BE2C (cell line): ENCODE results near the gene PIP4K2A.

ENCODE experiments used
- DNase-seq: peaks from one replicate; pipeline ENCODE4 v3.0.0-alpha.2; 2020
- H3K27me3 ChIP-seq: fragments of 250-450 bp; sonication (Bioruptor Pico); 2 replicates; pipeline ENCODE4 v1.5.1; 2020; ENCODE audit warnings: mild to moderate bottlenecking
- H3K36me3 ChIP-seq: fragments of 250-450 bp; sonication (Bioruptor Pico); 2 replicates; pipeline ENCODE4 v1.5.1; 2020; ENCODE audit warnings: mild to moderate bottlenecking
- H3K4me1 ChIP-seq: fragments of 250-450 bp; sonication (Bioruptor Pico); 2 replicates; pipeline ENCODE4 v1.5.1; 2020
- H3K4me3 ChIP-seq: 2 replicates; pipeline ENCODE4 v1.5.1; 2011; ENCODE audit warnings: low read depth, low read length
- H3K9me3 ChIP-seq: fragments of 250-450 bp; sonication (Bioruptor Pico); 2 replicates; pipeline ENCODE4 v1.5.1; 2020
- TF ChIP-seq, protein P1 (sequence below): IDR thresholded peaks from 2 replicates; pipeline ENCODE4 v1.5.1; 2012; ENCODE audit warnings: mild to moderate bottlenecking, low read depth, low read length

The PIP4K2A gene

DNA sequence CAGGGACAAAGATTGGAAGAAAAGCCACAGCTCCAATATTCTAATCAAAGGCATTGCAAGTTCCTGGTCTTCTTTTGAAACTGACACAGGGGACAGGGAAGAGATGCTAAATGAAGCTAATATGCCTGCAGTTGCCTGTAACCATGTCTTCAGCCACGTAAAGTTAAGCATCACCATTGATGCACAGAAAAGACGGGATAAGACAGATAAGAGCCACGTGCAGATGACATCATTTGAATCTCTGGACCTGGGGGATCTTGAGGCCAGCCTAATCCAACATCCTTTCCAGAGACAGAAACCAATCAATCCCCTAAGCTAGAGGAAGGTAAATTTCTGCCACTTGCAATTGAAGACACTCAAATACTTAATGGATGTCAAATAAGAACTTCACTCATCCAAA is 93.4 kb downstream of the PIP4K2A start:
- no peaks in the 10 kb centered on the region for H3K9me3 ChIP-seq
- TF ChIP-seq, protein P1, sequence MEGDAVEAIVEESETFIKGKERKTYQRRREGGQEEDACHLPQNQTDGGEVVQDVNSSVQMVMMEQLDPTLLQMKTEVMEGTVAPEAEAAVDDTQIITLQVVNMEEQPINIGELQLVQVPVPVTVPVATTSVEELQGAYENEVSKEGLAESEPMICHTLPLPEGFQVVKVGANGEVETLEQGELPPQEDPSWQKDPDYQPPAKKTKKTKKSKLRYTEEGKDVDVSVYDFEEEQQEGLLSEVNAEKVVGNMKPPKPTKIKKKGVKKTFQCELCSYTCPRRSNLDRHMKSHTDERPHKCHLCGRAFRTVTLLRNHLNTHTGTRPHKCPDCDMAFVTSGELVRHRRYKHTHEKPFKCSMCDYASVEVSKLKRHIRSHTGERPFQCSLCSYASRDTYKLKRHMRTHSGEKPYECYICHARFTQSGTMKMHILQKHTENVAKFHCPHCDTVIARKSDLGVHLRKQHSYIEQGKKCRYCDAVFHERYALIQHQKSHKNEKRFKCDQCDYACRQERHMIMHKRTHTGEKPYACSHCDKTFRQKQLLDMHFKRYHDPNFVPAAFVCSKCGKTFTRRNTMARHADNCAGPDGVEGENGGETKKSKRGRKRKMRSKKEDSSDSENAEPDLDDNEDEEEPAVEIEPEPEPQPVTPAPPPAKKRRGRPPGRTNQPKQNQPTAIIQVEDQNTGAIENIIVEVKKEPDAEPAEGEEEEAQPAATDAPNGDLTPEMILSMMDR, result no peak
- H3K27me3 ChIP-seq, result no peaks in the 10 kb centered on the region
- no peak overlapping the region for H3K4me3 ChIP-seq
- no peaks in the 10 kb centered on the region for H3K36me3 ChIP-seq
- peaks cover 47% of the 10 kb centered on the region for H3K4me1 ChIP-seq
- DNase-seq, result no peak

DNA sequence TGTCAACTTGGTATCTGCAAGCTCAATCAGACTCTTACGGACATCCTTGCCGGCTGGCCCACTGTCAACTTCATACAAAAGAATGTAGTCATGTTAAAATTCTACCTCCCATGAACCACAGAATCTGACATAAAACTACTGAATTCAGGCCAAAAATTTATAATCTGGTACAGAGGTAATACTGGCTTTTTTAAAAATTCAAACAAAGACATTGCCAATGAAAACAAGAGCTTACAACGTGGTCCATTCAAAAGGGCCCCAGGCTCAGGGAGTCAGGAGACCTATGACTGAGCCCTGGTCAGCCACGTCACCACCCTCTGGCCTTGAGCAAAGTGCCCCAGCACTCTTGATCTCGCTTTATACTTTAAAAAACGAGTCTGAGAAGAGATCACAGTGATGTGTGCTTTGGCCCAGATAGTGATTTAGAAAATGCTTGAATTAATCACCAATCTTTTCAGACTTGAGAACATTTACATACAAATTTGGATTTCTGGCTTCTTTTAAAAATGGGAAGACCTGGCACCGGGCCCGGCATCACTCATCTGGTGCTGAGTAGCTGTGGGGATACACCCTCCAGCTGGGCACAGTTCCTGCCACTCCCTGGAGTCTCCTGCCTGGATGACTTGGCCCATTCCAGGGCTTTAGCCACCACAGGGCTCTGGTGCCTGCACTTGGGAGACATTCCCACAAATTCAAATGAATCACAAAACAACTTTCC is 94.1 kb downstream of the PIP4K2A start:
- H3K4me1 ChIP-seq, result peaks cover 47% of the 10 kb centered on the region
- DNase-seq, result peak; percentile 76

DNA sequence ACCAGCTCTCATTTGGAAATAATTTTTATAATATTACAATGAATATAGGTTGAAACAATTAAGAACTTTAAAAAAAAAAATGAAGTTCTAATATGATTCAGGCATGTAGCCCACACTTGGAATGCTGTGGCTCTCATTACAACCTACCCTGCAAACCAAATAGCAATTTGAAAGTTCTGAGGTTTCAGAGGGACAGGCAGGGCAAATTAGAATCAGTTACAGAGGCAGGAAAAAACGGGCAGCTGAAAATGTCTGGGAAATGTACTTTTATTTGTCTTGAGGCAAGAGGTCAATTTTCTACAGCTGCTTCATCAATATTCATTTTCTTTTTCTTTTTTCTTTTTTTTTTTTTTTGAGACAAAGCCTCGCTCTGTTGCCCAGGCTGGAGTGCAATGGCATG is 95.3 kb downstream of the PIP4K2A start:
- H3K4me1 ChIP-seq, result peaks cover 44% of the 10 kb centered on the region
- H3K4me3 ChIP-seq, result no peak overlapping the region
- H3K27me3 ChIP-seq, result no peaks in the 10 kb centered on the region
- TF ChIP-seq, protein P1, result no peak
- H3K36me3 ChIP-seq, result no peaks in the 10 kb centered on the region
- H3K9me3 ChIP-seq, result no peaks in the 10 kb centered on the region
- no peak for DNase-seq

More for the DNA sequence above, 94.1 kb downstream of the PIP4K2A start:
- Histone ChIP-seq H3K9me3 (no peaks in the 10 kb centered on the region), H3K27me3 (no peaks in the 10 kb centered on the region), H3K4me3 (no peak overlapping the region), H3K36me3 (no peaks in the 10 kb centered on the region)
- TF ChIP-seq, protein P1, result no peak

DNA sequence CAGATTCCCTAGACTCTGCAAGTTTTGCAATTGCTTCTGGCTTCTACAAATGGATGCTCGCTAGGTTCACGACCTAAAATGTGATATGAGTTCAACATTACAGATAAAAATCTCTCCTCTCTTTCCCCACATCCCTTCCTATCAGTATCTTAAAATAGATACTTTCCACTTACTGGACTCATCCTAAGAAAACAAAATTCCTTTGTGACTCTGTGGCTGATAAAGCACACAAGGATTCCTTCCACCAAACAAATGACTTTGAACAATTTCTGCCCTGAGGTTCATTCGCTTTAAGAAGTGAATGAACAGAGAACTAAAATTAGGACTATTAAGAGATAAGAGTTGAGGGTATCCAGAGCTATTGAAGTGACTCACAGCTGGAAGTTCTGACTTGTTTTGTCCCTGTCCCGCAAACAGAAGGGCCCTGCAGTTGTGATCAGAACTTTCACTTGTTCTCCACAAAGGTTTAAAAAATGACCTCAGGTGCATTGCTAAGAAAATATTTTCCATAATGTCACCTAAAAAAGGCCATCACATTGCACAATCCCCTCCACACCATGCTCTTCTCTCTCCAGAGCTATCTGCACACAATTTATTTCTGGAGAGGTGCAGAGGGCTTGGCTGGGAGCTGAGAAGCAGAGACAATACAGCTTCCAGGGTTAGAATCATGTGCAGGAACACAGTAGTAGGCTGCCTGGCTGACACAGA is 96.1 kb downstream of the PIP4K2A start:
- Histone ChIP-seq H3K9me3 (no peaks in the 10 kb centered on the region), H3K27me3 (no peaks in the 10 kb centered on the region), H3K4me1 (peaks cover 38% of the 10 kb centered on the region), H3K4me3 (peak overlapping the region; percentile 0; the same call in 1 of the 2 replicates), H3K36me3 (no peaks in the 10 kb centered on the region)
- TF ChIP-seq, protein P1, result no peak
- peak; percentile 38 for DNase-seq

DNA sequence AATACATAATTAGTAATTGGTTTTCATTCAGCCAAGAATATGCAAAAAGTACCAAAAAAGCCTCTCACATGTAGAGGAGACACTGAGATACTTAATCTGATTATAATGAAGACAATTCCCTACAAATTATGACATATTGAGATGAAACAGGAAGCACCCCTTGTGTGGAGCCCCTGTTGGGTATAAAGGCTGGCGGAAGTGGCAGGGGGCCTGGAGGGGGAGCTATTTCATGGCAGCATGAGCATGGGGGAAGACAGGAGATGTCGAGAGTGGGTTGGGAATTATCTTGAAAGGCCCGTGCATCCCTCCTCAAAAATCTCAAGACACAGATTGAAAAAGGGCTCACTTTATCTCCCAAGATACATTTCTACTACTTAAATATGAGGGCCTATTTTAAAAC is 96.9 kb downstream of the PIP4K2A start:
- H3K27me3 ChIP-seq, result no peaks in the 10 kb centered on the region
- DNase-seq, result peak; percentile 43
- H3K4me1 ChIP-seq, result peaks cover 38% of the 10 kb centered on the region
- TF ChIP-seq, protein P1, result peak; percentile 53
- no peaks in the 10 kb centered on the region for H3K36me3 ChIP-seq
- H3K9me3 ChIP-seq, result no peaks in the 10 kb centered on the region
- H3K4me3 ChIP-seq, result no peak overlapping the region; the same call in 1 of the 2 replicates

DNA sequence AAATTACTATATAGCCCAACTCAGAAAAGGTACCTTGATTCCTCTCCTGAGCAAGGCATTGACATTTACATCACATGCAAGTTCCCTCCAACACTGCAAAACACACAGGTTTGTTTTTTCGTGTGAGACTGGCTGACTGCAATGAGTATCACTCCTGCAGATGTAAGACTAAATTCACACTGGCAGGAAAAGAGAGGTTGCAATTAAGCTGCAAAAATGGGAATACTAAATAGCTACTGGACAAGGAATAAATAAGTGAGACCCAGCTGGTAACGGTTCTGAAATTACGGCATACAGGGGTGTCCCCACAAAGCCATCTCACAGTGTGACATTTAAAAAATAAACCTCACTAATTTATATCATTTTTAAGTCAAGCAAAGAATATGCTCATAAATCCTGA is 97.3 kb downstream of the PIP4K2A start:
- no peak for DNase-seq
- peaks cover 38% of the 10 kb centered on the region for H3K4me1 ChIP-seq
- no peaks in the 10 kb centered on the region for H3K27me3 ChIP-seq
- H3K9me3 ChIP-seq, result no peaks in the 10 kb centered on the region
- no peaks in the 10 kb centered on the region for H3K36me3 ChIP-seq
- H3K4me3 ChIP-seq, result no peak overlapping the region
- TF ChIP-seq, protein P1, result no peak
